Thyroid gland (tissue), 4 donors: ENCODE data around the gene NR3C2. TPM values are rescaled to one million over a fixed set of nuclear protein-coding genes. Genes with fewer than 3 reads are reported as not detected.

ENCODE experiments used
- DNase-seq, 2 donors: peaks; one replicate each; pipeline ENCODE4 v3.0.0-alpha.2; 2019
- H3K27ac ChIP-seq, 3 donors: fragments of 200-600 bp; sonication (generic); 1 replicate in 2 of 3; 2 replicates in 1 of 3; pipeline ENCODE4 v1.5.1; 2016 to 2019; ENCODE audit warnings: mild to moderate bottlenecking in 1 of 3, moderate library complexity in 1 of 3
- H3K27me3 ChIP-seq: fragments of 200-600 bp; sonication (generic); one replicate; pipeline ENCODE4 v1.5.1; 2019
- H3K36me3 ChIP-seq, 2 donors: fragments of 200-600 bp; sonication (generic); one replicate each; pipeline ENCODE4 v1.5.1; 2016 to 2019
- H3K4me1 ChIP-seq, 2 donors: fragments of 200-600 bp; sonication (generic); one replicate each; pipeline ENCODE4 v1.5.1; 2017 to 2019
- H3K4me3 ChIP-seq, 3 donors: fragments of 200-600 bp; sonication (generic); replicated peaks in 1 of 3; 1 replicate in 2 of 3; 2 replicates in 1 of 3; pipeline ENCODE4 v1.5.1; 2016; ENCODE audit warnings: mild to moderate bottlenecking in 1 of 3
- H3K9me3 ChIP-seq: fragments of 200-600 bp; sonication (generic); one replicate; pipeline ENCODE4 v1.5.1; 2017
- POLR2A ChIP-seq, 2 donors: fragments of 450-650 bp; IDR thresholded peaks; one replicate each; pipeline ENCODE4 v1.6.1; 2017; ENCODE audit warnings: antibody characterized with exemption in 2 of 2, mild to moderate bottlenecking in 2 of 2, moderate library complexity in 1 of 2
- WGBS, 2 donors: methylation state at CpG; one replicate each; pipeline ENCODE4 v1.1.5; 2017; 5-methylcytosine and 5-hydroxymethylcytosine counted together
- intact Hi-C: fragments of 100-400 bp; cut with DNase I; formaldehyde crosslinking; loops from one replicate; pipeline ENCODE4 v1.15.1; 2023
- total RNA-seq, 4 donors: library from RNA; depleted of rRNA; stranded (reverse); fragments of >200 nt; gene quantifications; one replicate each; pipeline ENCODE4 v1.2.3, GENCODE V29; 2016
- TF ChIP-seq, protein P1 (sequence below), 6 experiments: fragments of 200-600 bp in 3 of 6; fragments of 450-650 bp in 3 of 6; sonication (generic) in 3 of 6; IDR thresholded peaks; one replicate each; pipeline ENCODE4 v1.5.1; 2016 to 2019; ENCODE audit warnings: antibody characterized with exemption in 6 of 6, mild to moderate bottlenecking in 2 of 6, inconsistent platforms in 1 of 6, moderate library complexity in 1 of 6

Gene NR3C2
- total RNA-seq, 4 donors from 2014 or later: 51.6 to 161 (median 72.3) TPM

DNA sequence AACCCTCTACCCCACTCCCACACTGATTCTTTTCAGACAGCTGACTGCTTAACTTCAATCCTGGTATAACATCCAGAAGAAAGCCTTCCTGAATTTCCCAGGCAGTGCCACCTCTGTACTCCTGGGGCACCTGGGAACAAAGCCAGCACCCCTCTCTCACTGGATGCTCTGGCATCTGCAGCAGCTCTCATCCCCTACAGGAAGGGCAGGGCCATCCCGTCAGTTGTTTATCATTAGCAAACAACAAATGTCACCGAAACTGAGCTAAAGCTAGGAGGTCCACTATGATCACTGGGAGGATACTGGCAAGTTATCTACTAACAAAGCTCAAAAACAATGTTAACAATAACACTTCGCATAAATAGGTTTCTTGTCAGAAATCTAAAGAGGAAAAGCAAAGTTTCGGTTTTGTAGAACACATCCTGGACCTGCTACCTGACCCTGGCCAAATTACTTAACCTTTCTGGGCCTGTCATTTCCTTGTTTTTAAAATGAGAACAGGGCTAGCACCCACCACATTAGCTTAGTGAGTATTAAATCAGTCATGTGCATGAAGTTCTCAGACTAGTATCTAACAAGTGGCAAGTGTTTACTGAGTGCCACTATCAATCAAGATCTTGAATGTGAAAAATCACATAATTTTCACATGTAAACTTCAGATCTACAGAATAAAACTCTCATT is 86.6 kb downstream of the NR3C2 start:
- H3K27me3 ChIP-seq: no peaks in the 10 kb centered on the region
- intact Hi-C loops: no loop called here
- peak overlapping the region in 2 of 3 donors; percentile 11 to 50 for H3K27ac ChIP-seq
- TF ChIP-seq, protein P1, sequence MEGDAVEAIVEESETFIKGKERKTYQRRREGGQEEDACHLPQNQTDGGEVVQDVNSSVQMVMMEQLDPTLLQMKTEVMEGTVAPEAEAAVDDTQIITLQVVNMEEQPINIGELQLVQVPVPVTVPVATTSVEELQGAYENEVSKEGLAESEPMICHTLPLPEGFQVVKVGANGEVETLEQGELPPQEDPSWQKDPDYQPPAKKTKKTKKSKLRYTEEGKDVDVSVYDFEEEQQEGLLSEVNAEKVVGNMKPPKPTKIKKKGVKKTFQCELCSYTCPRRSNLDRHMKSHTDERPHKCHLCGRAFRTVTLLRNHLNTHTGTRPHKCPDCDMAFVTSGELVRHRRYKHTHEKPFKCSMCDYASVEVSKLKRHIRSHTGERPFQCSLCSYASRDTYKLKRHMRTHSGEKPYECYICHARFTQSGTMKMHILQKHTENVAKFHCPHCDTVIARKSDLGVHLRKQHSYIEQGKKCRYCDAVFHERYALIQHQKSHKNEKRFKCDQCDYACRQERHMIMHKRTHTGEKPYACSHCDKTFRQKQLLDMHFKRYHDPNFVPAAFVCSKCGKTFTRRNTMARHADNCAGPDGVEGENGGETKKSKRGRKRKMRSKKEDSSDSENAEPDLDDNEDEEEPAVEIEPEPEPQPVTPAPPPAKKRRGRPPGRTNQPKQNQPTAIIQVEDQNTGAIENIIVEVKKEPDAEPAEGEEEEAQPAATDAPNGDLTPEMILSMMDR (IDR thresholded peaks at IDR 0.05): no peak
- no peak for TF ChIP-seq POLR2A (IDR thresholded peaks at IDR 0.05)
- no peaks in the 10 kb centered on the region for H3K9me3 ChIP-seq
- DNase-seq: peak; percentile 10 to 28
- 63 to 68% methylated on average over 4 of the region's 4 CpGs for WGBS, 2 donors
- peaks cover 17 to 22% of the 10 kb centered on the region in 2 donors for H3K4me1 ChIP-seq
- H3K36me3 ChIP-seq: no peaks in the 10 kb centered on the region
- H3K4me3 ChIP-seq: no peak overlapping the region

DNA sequence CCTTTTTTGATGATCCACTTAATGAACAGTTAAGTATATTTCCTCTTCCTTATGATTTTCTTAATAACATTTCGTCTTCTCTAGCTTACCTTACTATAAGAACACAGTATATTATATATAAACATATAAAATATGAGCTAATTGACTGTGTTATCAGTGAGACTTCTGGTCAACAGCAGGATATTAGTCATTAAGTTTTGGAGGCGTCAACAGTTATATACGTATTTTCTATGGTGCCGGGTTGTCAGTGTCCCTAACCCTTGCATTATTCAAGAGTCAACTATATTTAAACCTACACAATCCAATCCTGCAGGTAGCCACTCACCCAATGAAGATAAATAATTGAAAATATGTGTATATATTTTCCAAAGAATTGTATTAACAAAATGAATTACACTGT is 88.0 kb downstream of the NR3C2 start:
- peaks cover 7 to 11% of the 10 kb centered on the region in 2 donors for H3K4me1 ChIP-seq
- no peak for DNase-seq
- no peak overlapping the region for H3K27ac ChIP-seq
- H3K27me3 ChIP-seq: no peaks in the 10 kb centered on the region
- no peaks in the 10 kb centered on the region for H3K36me3 ChIP-seq
- H3K4me3 ChIP-seq: no peak overlapping the region
- intact Hi-C loops: no loop called here
- no peaks in the 10 kb centered on the region for H3K9me3 ChIP-seq
- TF ChIP-seq, protein P1 (IDR thresholded peaks at IDR 0.05): no peak
- TF ChIP-seq POLR2A (IDR thresholded peaks at IDR 0.05): no peak
- WGBS, 2 donors: 97 to 98% methylated on average over 4 of the region's 4 CpGs

DNA sequence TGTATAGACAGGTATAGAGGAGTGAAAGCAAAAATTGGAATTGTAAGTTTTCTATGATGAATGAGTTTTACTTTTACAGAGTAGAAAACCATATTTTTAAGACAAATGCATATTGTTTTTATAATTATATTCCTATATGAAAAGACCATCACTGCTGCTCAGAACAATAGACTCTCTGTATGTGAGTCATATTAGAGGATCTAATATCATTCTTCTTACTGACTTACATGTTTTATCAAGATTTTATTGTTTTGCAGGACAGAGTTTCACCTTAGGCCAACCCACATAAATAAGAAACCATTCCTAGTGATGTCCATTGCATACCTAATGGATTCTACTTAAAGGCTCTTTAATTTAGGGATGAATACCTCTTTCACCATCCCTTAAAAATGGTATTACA is 88.6 kb downstream of the NR3C2 start:
- TF ChIP-seq, protein P1 (IDR thresholded peaks at IDR 0.05): no peak
- TF ChIP-seq POLR2A (IDR thresholded peaks at IDR 0.05): no peak
- Histone ChIP-seq H3K27me3 (no peaks in the 10 kb centered on the region), H3K27ac (no peak overlapping the region), H3K36me3 (no peaks in the 10 kb centered on the region), H3K9me3 (no peaks in the 10 kb centered on the region), H3K4me1 (peaks cover 6 to 14% of the 10 kb centered on the region in 2 donors), H3K4me3 (no peak overlapping the region)
- DNase-seq: no peak
- intact Hi-C loops: no loop called here

DNA sequence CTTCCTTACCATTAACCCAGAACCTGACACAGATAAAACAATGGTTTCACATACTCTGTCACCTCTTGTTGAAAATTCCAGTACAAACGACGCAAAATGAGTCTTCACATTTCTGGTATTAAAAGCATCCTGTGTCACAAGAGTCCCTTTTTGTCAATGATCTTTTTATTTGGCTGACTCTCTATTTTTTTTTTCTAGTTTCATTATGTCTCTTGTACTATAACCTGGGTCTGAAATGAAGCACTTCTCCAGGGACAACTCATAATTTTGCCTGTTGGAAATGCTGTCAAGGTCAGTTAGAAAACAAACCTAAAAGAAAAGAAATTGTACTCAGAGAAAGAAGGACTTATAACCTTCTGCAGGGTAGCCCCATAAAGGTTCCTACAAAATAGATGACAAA is 93.1 kb downstream of the NR3C2 start:
- no peaks in the 10 kb centered on the region for H3K27me3 ChIP-seq
- H3K27ac ChIP-seq: no peak overlapping the region
- intact Hi-C loops: no loop called here
- H3K9me3 ChIP-seq: no peaks in the 10 kb centered on the region
- H3K4me3 ChIP-seq: no peak overlapping the region
- no peak for DNase-seq
- H3K4me1 ChIP-seq: peaks cover 11 to 21% of the 10 kb centered on the region in 2 donors
- 55 to 57% methylated on average over 2 of the region's 2 CpGs for WGBS, 2 donors
- no peak for TF ChIP-seq POLR2A (IDR thresholded peaks at IDR 0.05)
- TF ChIP-seq, protein P1 (IDR thresholded peaks at IDR 0.05): no peak
- no peaks in the 10 kb centered on the region for H3K36me3 ChIP-seq

DNA sequence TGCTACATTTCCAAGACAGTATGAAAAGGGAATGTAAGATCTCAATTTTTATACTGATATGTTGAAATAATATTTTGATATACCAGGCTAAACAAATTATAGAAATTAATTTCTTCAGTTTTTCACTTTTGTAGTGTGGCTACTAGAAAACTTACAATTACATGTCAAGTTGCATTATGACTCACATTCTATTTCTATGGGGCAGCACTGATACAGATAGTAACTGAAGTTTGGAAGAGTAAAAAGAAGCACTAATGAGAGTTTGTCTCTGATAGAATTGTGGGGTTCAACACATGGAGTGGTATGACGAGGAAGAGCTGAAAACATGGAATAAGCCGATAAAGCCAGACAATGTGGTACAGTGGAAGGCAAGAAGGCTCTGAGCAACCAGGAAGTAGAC is 95.6 kb downstream of the NR3C2 start:
- Histone ChIP-seq H3K36me3 (no peaks in the 10 kb centered on the region), H3K4me3 (no peak overlapping the region), H3K27ac (no peak overlapping the region), H3K27me3 (no peaks in the 10 kb centered on the region), H3K4me1 (peaks cover 24 to 25% of the 10 kb centered on the region in 2 donors), H3K9me3 (no peaks in the 10 kb centered on the region)
- WGBS, 2 donors: 96 to 98% methylated on average over 2 of the region's 2 CpGs
- TF ChIP-seq, protein P1 (IDR thresholded peaks at IDR 0.05): no peak
- no peak for TF ChIP-seq POLR2A (IDR thresholded peaks at IDR 0.05)
- DNase-seq: no peak
- intact Hi-C loops: no loop called here
